Measurements from ENCODE around the gene TUNAR. TPM values are rescaled to one million over a fixed set of nuclear protein-coding genes. Genes with fewer than 3 reads are reported as not detected.

TUNAR gene
- total RNA-seq, 4 donors from 2014 or later: not detected

- intact Hi-C loops (cut with DNase I; ENCODE audit: low total_unique reads): no loop called here
- no peak for DNase-seq
- no peaks in the 10 kb centered on the region for H3K36me3 ChIP-seq
These were observed 41.4 kb upstream of the TUNAR start for GRCh38 chr14:95835121-95835730.

GRCh38 chr14:95838862-95839261, 37.8 kb upstream of the TUNAR start:
- TF ChIP-seq POLR2A (IDR thresholded peaks at IDR 0.05): no peak
- no peak for TF ChIP-seq CTCF (IDR thresholded peaks at IDR 0.05 in 4 of 5, conservative IDR thresholded peaks at IDR 0.05 in 1 of 5)
- no peaks in the 10 kb centered on the region for H3K4me1 ChIP-seq
- no peaks in the 10 kb centered on the region for H3K27me3 ChIP-seq
- H3K27ac ChIP-seq: no peak overlapping the region
- no peaks in the 10 kb centered on the region for H3K9me3 ChIP-seq
- in situ Hi-C loops (cut with MboI; ENCODE audit: low sequenced_read_pairs in 4 of 4): no loop called here
- intact Hi-C loops (cut with DNase I; ENCODE audit: low total_unique reads): no loop called here
- ATAC-seq (no peak), DNase-seq (no peak)
- H3K36me3 ChIP-seq: no peaks in the 10 kb centered on the region
- H3K4me3 ChIP-seq: no peak overlapping the region

More at GRCh38 chr14:95835121-95835730, 41.4 kb upstream of the TUNAR start:
- TF ChIP-seq CTCF (IDR thresholded peaks at IDR 0.05 in 4 of 5, conservative IDR thresholded peaks at IDR 0.05 in 1 of 5): no peak
- Histone ChIP-seq H3K27ac (no peak overlapping the region), H3K4me3 (no peak overlapping the region), H3K27me3 (no peaks in the 10 kb centered on the region), H3K9me3 (no peaks in the 10 kb centered on the region), H3K4me1 (no peaks in the 10 kb centered on the region)
- in situ Hi-C loops (cut with MboI; ENCODE audit: low sequenced_read_pairs in 4 of 4): no loop called here
- no peak for ATAC-seq

GRCh38 chr14:95840094-95840700, 36.4 kb upstream of the TUNAR start:
- ATAC-seq: no peak
- H3K27ac ChIP-seq: no peak overlapping the region
- no peak for DNase-seq
- TF ChIP-seq CTCF (IDR thresholded peaks at IDR 0.05 in 4 of 5, conservative IDR thresholded peaks at IDR 0.05 in 1 of 5) (no peak), POLR2A (IDR thresholded peaks at IDR 0.05) (no peak)
- H3K36me3 ChIP-seq: no peaks in the 10 kb centered on the region
- no peaks in the 10 kb centered on the region for H3K9me3 ChIP-seq
- no peaks in the 10 kb centered on the region for H3K4me1 ChIP-seq
- intact Hi-C loops (cut with DNase I; ENCODE audit: low total_unique reads): no loop called here
- no peak overlapping the region for H3K4me3 ChIP-seq
- H3K27me3 ChIP-seq: no peaks in the 10 kb centered on the region
- in situ Hi-C loops (cut with MboI; ENCODE audit: low sequenced_read_pairs in 4 of 4): no loop called here

- H3K4me1 ChIP-seq: no peaks in the 10 kb centered on the region
- TF ChIP-seq POLR2A (IDR thresholded peaks at IDR 0.05): no peak
- TF ChIP-seq CTCF (IDR thresholded peaks at IDR 0.05 in 4 of 5, conservative IDR thresholded peaks at IDR 0.05 in 1 of 5): no peak
- no peak for DNase-seq
- in situ Hi-C loops (cut with MboI; ENCODE audit: low sequenced_read_pairs in 4 of 4) (no loop called here), intact Hi-C loops (cut with DNase I; ENCODE audit: low total_unique reads) (no loop called here)
- no peaks in the 10 kb centered on the region for H3K36me3 ChIP-seq
- no peaks in the 10 kb centered on the region for H3K9me3 ChIP-seq
- H3K27ac ChIP-seq: no peak overlapping the region
- H3K4me3 ChIP-seq: no peak overlapping the region
- ATAC-seq: no peak
- no peaks in the 10 kb centered on the region for H3K27me3 ChIP-seq
These were observed 35.0 kb upstream of the TUNAR start for GRCh38 chr14:95841668-95842067.

Data from gastrocnemius medialis (tissue), 4 donors.